Breast epithelium (tissue), 4 donors: Measurements from ENCODE around the gene C11orf65. TPM values are rescaled to one million over a fixed set of nuclear protein-coding genes. Genes with fewer than 3 reads are reported as not detected.

Source experiments
- DNase-seq, 2 donors: peaks; one replicate each; pipeline ENCODE4 v3.0.0-alpha.2; 2019; ENCODE audit warnings: low spot score in 2 of 2
- H3K27ac ChIP-seq, 2 donors: fragments of 200-600 bp; sonication (generic) in 1 of 2; one replicate each; pipeline ENCODE4 v1.5.1; 2016 to 2019; ENCODE audit warnings: mild to moderate bottlenecking in 1 of 2
- H3K27me3 ChIP-seq, 2 donors: fragments of 200-600 bp; sonication (generic) in 1 of 2; one replicate each; pipeline versions ENCODE4 v1.5.1 to v1.6.0; 2017 to 2019; ENCODE audit warnings: control low read depth in 1 of 2, mild to moderate bottlenecking in 1 of 2
- H3K36me3 ChIP-seq: fragments of 200-600 bp; one replicate; pipeline ENCODE4 v1.5.1; 2019
- H3K4me1 ChIP-seq, 2 donors: fragments of 200-600 bp; sonication (generic); one replicate each; pipeline ENCODE4 v1.5.1; 2016 to 2019; ENCODE audit warnings: control low read depth in 1 of 2
- H3K4me3 ChIP-seq, 3 donors: fragments of 200-600 bp; sonication (generic); 1 replicate in 2 of 3; 2 replicates in 1 of 3; pipeline ENCODE4 v1.5.1; 2016 to 2019; ENCODE audit warnings: mild to moderate bottlenecking in 3 of 3, moderate library complexity in 2 of 3
- H3K9me3 ChIP-seq, 2 donors: fragments of 200-600 bp; sonication (generic) in 1 of 2; one replicate each; pipeline ENCODE4 v1.5.1; 2016 to 2019; ENCODE audit warnings: control low read depth in 1 of 2
- CTCF ChIP-seq, 3 donors: fragments of 450-650 bp; IDR thresholded peaks; one replicate each; pipeline ENCODE4 v1.5.1; 2016 to 2017; ENCODE audit warnings: antibody characterized with exemption in 3 of 3, mild to moderate bottlenecking in 3 of 3, moderate library complexity in 3 of 3
- POLR2A ChIP-seq: fragments of 450-650 bp; IDR thresholded peaks from one replicate; pipeline ENCODE4 v1.6.1; 2016; ENCODE audit warnings: antibody characterized with exemption, mild to moderate bottlenecking, moderate library complexity
- POLR2AphosphoS5 ChIP-seq, 3 donors: sonication (generic); formaldehyde crosslinking; IDR thresholded peaks; one replicate each; pipeline ENCODE4 v1.6.1; 2017; ENCODE audit warnings: antibody characterized with exemption in 3 of 3
- intact Hi-C: fragments of 100-400 bp; cut with DNase I; formaldehyde crosslinking; loops from one replicate; pipeline ENCODE4 v1.15.1; 2023; ENCODE audit warnings: low total_unique reads
- total RNA-seq, 3 donors: library from RNA; depleted of rRNA; stranded (reverse); fragments of >200 nt; gene quantifications; one replicate each; pipeline ENCODE4 v1.1.0, GENCODE V29; 2016

Gene C11orf65
- total RNA-seq, 3 donors from 2014 or later: 0.32 to 1.9 (median 0.66) TPM

GRCh38 chr11:108436594-108436993, 30.7 kb downstream of the C11orf65 start:
- no peaks in the 10 kb centered on the region for H3K36me3 ChIP-seq
- H3K4me3 ChIP-seq: no peak overlapping the region
- H3K27ac ChIP-seq: no peak overlapping the region
- peaks cover 5 to 10% of the 10 kb centered on the region in 2 donors for H3K9me3 ChIP-seq
- H3K27me3 ChIP-seq: no peaks in the 10 kb centered on the region
- intact Hi-C loops: no loop called here
- TF ChIP-seq CTCF (IDR thresholded peaks at IDR 0.05) (no peak), POLR2A (no peak), POLR2AphosphoS5 (IDR thresholded peaks at IDR 0.05) (no peak)
- no peak for DNase-seq
- no peaks in the 10 kb centered on the region for H3K4me1 ChIP-seq

- H3K27ac ChIP-seq: no peak overlapping the region
- H3K4me1 ChIP-seq: no peaks in the 10 kb centered on the region
- peaks cover 0 to 10% of the 10 kb centered on the region in 2 donors for H3K9me3 ChIP-seq
- H3K27me3 ChIP-seq: no peaks in the 10 kb centered on the region
- intact Hi-C loops: no loop called here
- TF ChIP-seq POLR2AphosphoS5 (IDR thresholded peaks at IDR 0.05) (no peak), POLR2A (no peak), CTCF (IDR thresholded peaks at IDR 0.05) (no peak)
- no peaks in the 10 kb centered on the region for H3K36me3 ChIP-seq
- no peak for DNase-seq
- no peak overlapping the region for H3K4me3 ChIP-seq
Measured at GRCh38 chr11:108435066-108435465, 32.3 kb downstream of the C11orf65 start.

GRCh38 chr11:108432783-108433182, 34.5 kb downstream of the C11orf65 start:
- no peak for DNase-seq
- Histone ChIP-seq H3K27me3 (no peaks in the 10 kb centered on the region), H3K4me1 (no peaks in the 10 kb centered on the region), H3K9me3 (peaks cover 0 to 10% of the 10 kb centered on the region in 2 donors), H3K27ac (no peak overlapping the region), H3K4me3 (no peak overlapping the region), H3K36me3 (no peaks in the 10 kb centered on the region)
- intact Hi-C loops: loop anchor here (2.0 kb wide), 1 partner anchor 26 kb away; no protein-coding TSS in a partner anchor
- TF ChIP-seq POLR2A: no peak
- no peak for TF ChIP-seq CTCF (IDR thresholded peaks at IDR 0.05)
- TF ChIP-seq POLR2AphosphoS5 (IDR thresholded peaks at IDR 0.05): no peak

GRCh38 chr11:108431997-108432396, 35.3 kb downstream of the C11orf65 start:
- H3K4me3 ChIP-seq: no peak overlapping the region
- intact Hi-C loops: loop anchor here (2.0 kb wide), 1 partner anchor 25 kb away; no protein-coding TSS in a partner anchor
- H3K27ac ChIP-seq: no peak overlapping the region
- H3K27me3 ChIP-seq: no peaks in the 10 kb centered on the region
- DNase-seq: no peak
- H3K9me3 ChIP-seq: peaks cover 0 to 10% of the 10 kb centered on the region in 2 donors
- TF ChIP-seq CTCF (IDR thresholded peaks at IDR 0.05): no peak
- TF ChIP-seq POLR2A: no peak
- no peak for TF ChIP-seq POLR2AphosphoS5 (IDR thresholded peaks at IDR 0.05)
- no peaks in the 10 kb centered on the region for H3K36me3 ChIP-seq
- no peaks in the 10 kb centered on the region for H3K4me1 ChIP-seq

- H3K27me3 ChIP-seq: no peaks in the 10 kb centered on the region
- no peak overlapping the region for H3K4me3 ChIP-seq
- TF ChIP-seq POLR2AphosphoS5 (IDR thresholded peaks at IDR 0.05): no peak
- no peak for TF ChIP-seq CTCF (IDR thresholded peaks at IDR 0.05)
- TF ChIP-seq POLR2A: no peak
- DNase-seq: no peak
- H3K27ac ChIP-seq: no peak overlapping the region
- no peaks in the 10 kb centered on the region for H3K36me3 ChIP-seq
- peaks cover 0 to 11% of the 10 kb centered on the region in 2 donors for H3K9me3 ChIP-seq
- intact Hi-C loops: no loop called here
- no peaks in the 10 kb centered on the region for H3K4me1 ChIP-seq
Measured at GRCh38 chr11:108431370-108431769, 36.0 kb downstream of the C11orf65 start.
